OCI-LY7 (cell line): ENCODE results near the gene ALDH3B1. TPM values are rescaled to one million over a fixed set of nuclear protein-coding genes. Genes with fewer than 3 reads are reported as not detected.
A peak's percentile ranks its signal among the peaks of the same experiment; 100 is the strongest.

Experiments used
- BruUV-seq: library from RNA; stranded (reverse); fragments of 400-500 nt; replicated peaks from 2 replicates; lab custom pipeline; 2021; lab: Mats Ljungman, UMichigan
- CTCF ChIA-PET: fragments of 300-600 bp; sonication (Branson Sonifier 250); formaldehyde crosslinking; loops from one replicate; lab custom pipeline; 2022; ENCODE audit warnings: antibody characterized with exemption; ENCODE audit not compliant: unreplicated experiment; lab: Charles Lee
- POLR2A ChIA-PET: fragments of 300-600 bp; sonication (Branson Sonifier 250); formaldehyde crosslinking; loops from one replicate; lab custom pipeline; 2022; ENCODE audit warnings: antibody characterized with exemption; lab: Charles Lee
- DNase-seq: peaks from one replicate; pipeline ENCODE4 v3.0.0-alpha.2; 2015; ENCODE audit warnings: low spot score
- H2AFZ ChIP-seq: fragments of 200-600 bp; sonication (generic), shearing (Covaris generic); 2 replicates; pipeline ENCODE4 v1.6.1; 2014; ENCODE audit warnings: mild to moderate bottlenecking, antibody characterized with exemption, low read length, moderate library complexity
- H3K27ac ChIP-seq: fragments of 200-600 bp; sonication (generic); 2 replicates; pipeline ENCODE4 v1.5.1; 2014; ENCODE audit warnings: mixed run types, low read depth, mild to moderate bottlenecking, moderate library complexity, low read length, inconsistent platforms; ENCODE audit not compliant: poor library complexity, severe bottlenecking
- H3K36me3 ChIP-seq: fragments of 200-600 bp; sonication (generic); 2 replicates; pipeline ENCODE4 v1.6.1; 2014; ENCODE audit warnings: mild to moderate bottlenecking, antibody characterized with exemption, low read length, moderate library complexity, mixed read lengths; ENCODE audit not compliant: insufficient read depth
- H3K4me1 ChIP-seq: fragments of 200-600 bp; sonication (generic); 2 replicates; pipeline ENCODE4 v1.5.1; 2014; ENCODE audit warnings: mild to moderate bottlenecking, low read length; ENCODE audit not compliant: insufficient read depth, poor library complexity, severe bottlenecking
- H3K4me2 ChIP-seq: fragments of 200-600 bp; sonication (generic); 2 replicates; pipeline ENCODE4 v1.6.1; 2014; ENCODE audit warnings: mild to moderate bottlenecking, low read length
- H3K4me3 ChIP-seq: fragments of 200-600 bp; sonication (generic); 2 replicates; pipeline ENCODE4 v1.5.1; 2014; ENCODE audit warnings: mild to moderate bottlenecking, low read depth, low read length; ENCODE audit not compliant: poor library complexity, severe bottlenecking
- H3K79me2 ChIP-seq: fragments of 200-600 bp; sonication (generic); 2 replicates; pipeline ENCODE4 v1.6.1; 2016; ENCODE audit warnings: low read depth, mild to moderate bottlenecking, low read length, moderate library complexity, mixed read lengths; ENCODE audit not compliant: insufficient read depth
- H3K9me2 ChIP-seq: fragments of 200-600 bp; sonication (generic); 2 replicates; pipeline ENCODE4 v1.6.1; 2016; ENCODE audit warnings: mild to moderate bottlenecking, low read length, mixed read lengths; ENCODE audit not compliant: insufficient read depth
- H3K9me3 ChIP-seq: fragments of 200-600 bp; sonication (generic); 2 replicates; pipeline ENCODE4 v1.6.1; 2014; ENCODE audit warnings: mild to moderate bottlenecking, mixed run types, low read length, mixed read lengths
- H4K20me1 ChIP-seq: fragments of 200-600 bp; sonication (generic); 2 replicates; pipeline ENCODE4 v1.6.1; 2014; ENCODE audit warnings: mild to moderate bottlenecking, antibody characterized with exemption, low read length, moderate library complexity, mixed read lengths; ENCODE audit not compliant: insufficient read depth
- CTCF ChIP-seq: fragments of 200-600 bp; sonication (generic); conservative IDR thresholded peaks from 2 replicates; pipeline ENCODE4 v1.5.1; 2014; ENCODE audit warnings: mild to moderate bottlenecking, antibody characterized with exemption, low read length, moderate library complexity, mixed read lengths
- EZH2phosphoT487 ChIP-seq: fragments of 200-600 bp; sonication (generic); IDR thresholded peaks from 2 replicates; pipeline ENCODE4 v1.6.1; 2018; ENCODE audit warnings: low read depth, borderline replicate concordance, mild to moderate bottlenecking, mixed run types, antibody characterized with exemption, low read length, moderate library complexity, mixed read lengths
- intact Hi-C: fragments of 100-400 bp; cut with micrococcal nuclease; formaldehyde crosslinking; loops from one replicate; pipeline ENCODE4 v1.10.0; 2022; ENCODE audit not compliant: unreplicated experiment
- total RNA-seq, 2 experiments: library from RNA; depleted of rRNA in 1 of 2; stranded (reverse); fragments of >200 nt in 1 of 2; shearing (Covaris generic) in 1 of 2; gene quantifications; 2 replicates each; pipeline ENCODE4 v1.2.3, GENCODE V29; 2014 to 2022

Gene ALDH3B1
- total RNA-seq, 2 experiments from 2014 or later = 0.50 to 0.53 TPM

GRCh38 chr11:68008381-68009337 is 1.5 kb upstream of the ALDH3B1 start:
- Histone ChIP-seq H4K20me1 (no peaks in the 10 kb centered on the region), H3K9me2 (no peaks in the 10 kb centered on the region), H3K4me1 (peaks cover 53% of the 10 kb centered on the region), H3K36me3 (no peaks in the 10 kb centered on the region), H3K9me3 (no peaks in the 10 kb centered on the region), H3K79me2 (no peaks in the 10 kb centered on the region), H2AFZ (peak overlapping the region; percentile 71; the same call in 1 of the 2 replicates), H3K4me2 (peak overlapping the region; percentile 43), H3K27ac (peak overlapping the region; percentile 52), H3K4me3 (peak overlapping the region; percentile 18)
- intact Hi-C loops = loop anchor here (1.0 to 10.0 kb wide), 3 partner anchors 32 to 266 kb away; partner anchors contain the start of gene C11orf24
- peak; percentile 65 for DNase-seq
- no peak for TF ChIP-seq EZH2phosphoT487
- no peak for TF ChIP-seq CTCF
- CTCF ChIA-PET = no interaction called here
- POLR2A ChIA-PET = interaction anchor here (1.1 kb wide), 1 partner anchor 12 kb away, joined by 4 read pairs; no protein-coding TSS in a partner anchor
- BruUV-seq = no TSS peak

DNA sequence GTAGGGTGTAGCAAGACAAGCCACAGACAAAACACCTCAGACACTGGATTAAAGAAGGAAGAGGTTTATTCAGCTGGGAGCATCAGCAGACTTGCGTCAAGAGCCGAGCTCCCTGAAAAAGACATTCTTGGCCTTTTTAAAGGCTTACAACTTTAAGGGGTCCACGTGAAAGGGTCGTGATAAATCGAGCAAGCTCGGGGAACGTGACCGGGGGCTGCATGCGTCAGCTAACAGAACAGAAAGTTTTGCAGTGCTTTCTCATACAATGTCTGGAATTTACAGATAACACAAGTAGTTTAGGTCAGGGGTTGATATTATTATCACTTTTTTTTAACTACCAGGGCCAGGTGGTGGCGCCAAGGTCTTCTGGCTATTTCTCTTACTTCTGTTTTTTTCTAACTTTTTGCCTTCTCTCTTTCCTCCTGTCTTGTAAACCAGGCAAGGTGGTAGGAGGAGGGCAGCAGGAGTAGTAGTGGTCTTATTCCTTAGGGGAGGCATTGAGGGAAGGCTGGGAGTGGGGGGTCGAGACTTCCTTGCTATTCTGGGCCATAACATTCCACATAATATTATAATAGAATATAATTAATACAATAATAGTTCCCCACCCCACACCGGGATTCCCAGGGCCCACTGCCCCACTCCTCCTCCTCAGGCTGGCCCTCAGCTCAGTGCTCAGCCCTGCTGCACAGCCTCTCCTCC is 587 bp upstream of the ALDH3B1 start:
- no peaks in the 10 kb centered on the region for H3K36me3 ChIP-seq
- peak overlapping the region; percentile 18 for H3K4me3 ChIP-seq
- ChIA-PET CTCF (interaction anchor here (0.6 kb wide), 1 partner anchor 29 kb away, joined by 5 read pairs; no protein-coding TSS in a partner anchor), POLR2A (interaction anchor here (1.1 kb wide), 1 partner anchor 13 kb away, joined by 4 read pairs; no protein-coding TSS in a partner anchor)
- peak overlapping the region; percentile 71 for H2AFZ ChIP-seq
- intact Hi-C loops = loop anchor here (1.0 to 10.0 kb wide), 3 partner anchors 31 to 265 kb away; partner anchors contain the start of gene C11orf24
- H4K20me1 ChIP-seq = no peaks in the 10 kb centered on the region
- no peak for TF ChIP-seq EZH2phosphoT487
- peak; percentile 76 for TF ChIP-seq CTCF
- H3K79me2 ChIP-seq = no peaks in the 10 kb centered on the region
- no TSS peak for BruUV-seq
- peak overlapping the region; percentile 43 for H3K4me2 ChIP-seq
- H3K9me2 ChIP-seq = no peaks in the 10 kb centered on the region
- peaks cover 48% of the 10 kb centered on the region for H3K4me1 ChIP-seq
- DNase-seq = peak; percentile 68
- peak overlapping the region; percentile 52 for H3K27ac ChIP-seq
- H3K9me3 ChIP-seq = no peaks in the 10 kb centered on the region
